ENCODE results near the gene SNTB2.

SNTB2 gene

GRCh38 chr16:69182730-69183416 is 4.1 kb upstream of the SNTB2 start:
- FAIRE-seq: no peak

GRCh38 chr16:69187446-69188235 is 677 bp downstream of the SNTB2 start:
- no peak for FAIRE-seq

- no peak for FAIRE-seq
These were observed 1.2 kb downstream of the SNTB2 start for GRCh38 chr16:69188236-69188549.

- no peak for FAIRE-seq
These were observed 1.8 kb downstream of the SNTB2 start for GRCh38 chr16:69188716-69189115.

GRCh38 chr16:69190046-69190588 is 3.2 kb downstream of the SNTB2 start:
- no peak for FAIRE-seq

GRCh38 chr16:69190598-69190997 is 3.6 kb downstream of the SNTB2 start:
- FAIRE-seq: no peak

GRCh38 chr16:69191136-69191535 is 4.2 kb downstream of the SNTB2 start:
- no peak for FAIRE-seq

GRCh38 chr16:69193855-69194254 is 6.9 kb downstream of the SNTB2 start:
- FAIRE-seq: no peak

- no peak for FAIRE-seq
These were observed 7.5 kb downstream of the SNTB2 start for GRCh38 chr16:69194488-69194887.

GRCh38 chr16:69195369-69196029 is 8.5 kb downstream of the SNTB2 start:
- no peak for FAIRE-seq

GRCh38 chr16:69197573-69197972 is 10.6 kb downstream of the SNTB2 start:
- FAIRE-seq: no peak

- no peak for FAIRE-seq
These were observed 12.4 kb downstream of the SNTB2 start for GRCh38 chr16:69199382-69199781.

GRCh38 chr16:69201291-69201690 is 14.3 kb downstream of the SNTB2 start:
- no peak for FAIRE-seq

GRCh38 chr16:69201787-69202186 is 14.8 kb downstream of the SNTB2 start:
- no peak for FAIRE-seq

GRCh38 chr16:69204172-69204571 is 17.2 kb downstream of the SNTB2 start:
- FAIRE-seq: no peak

- no peak for FAIRE-seq
These were observed 22.8 kb downstream of the SNTB2 start for GRCh38 chr16:69209735-69210134.

- FAIRE-seq: no peak
These were observed 30.5 kb downstream of the SNTB2 start for GRCh38 chr16:69217433-69217832.

- no peak for FAIRE-seq
These were observed 32.3 kb downstream of the SNTB2 start for GRCh38 chr16:69219279-69219678.

- no peak for FAIRE-seq
These were observed 36.9 kb downstream of the SNTB2 start for GRCh38 chr16:69223882-69224281.

GRCh38 chr16:69225121-69225520 is 38.2 kb downstream of the SNTB2 start:
- FAIRE-seq: no peak

GRCh38 chr16:69233124-69233523 is 46.2 kb downstream of the SNTB2 start:
- FAIRE-seq: no peak

GRCh38 chr16:69234460-69234859 is 47.5 kb downstream of the SNTB2 start:
- no peak for FAIRE-seq

- no peak for FAIRE-seq
These were observed 49.4 kb downstream of the SNTB2 start for GRCh38 chr16:69236319-69236718.

GRCh38 chr16:69237296-69237695 is 50.3 kb downstream of the SNTB2 start:
- FAIRE-seq: no peak
